ENCODE data around the gene WNT7A. TPM values are rescaled to one million over a fixed set of nuclear protein-coding genes. Genes with fewer than 3 reads are reported as not detected.

WNT7A gene
- total and polyA plus RNA-seq, 8 donors, result 0.34 to 5.5 (median 0.71) TPM

GRCh38 chr3:13891492-13892073, 11.7 kb upstream of the WNT7A start:
- Histone ChIP-seq H3K27ac (peak overlapping the region in 1 of 2 donors; percentile 53), H3K36me3 (no peaks in the 10 kb centered on the region), H3K9me3 (no peaks in the 10 kb centered on the region), H3K4me3 (no peak overlapping the region), H3K27me3 (peaks cover 0 to 22% of the 10 kb centered on the region in 2 donors), H3K4me1 (peaks cover 6 to 14% of the 10 kb centered on the region in 2 donors)
- no peak for ATAC-seq
- no peak for DNase-seq
- intact Hi-C loops (cut with DNase I), result no loop called here
- no peak for TF ChIP-seq CTCF (IDR thresholded peaks at IDR 0.05)

- Histone ChIP-seq H3K27me3 (peaks cover 0 to 17% of the 10 kb centered on the region in 2 donors), H3K4me1 (peaks cover under 1 to 8% of the 10 kb centered on the region in 2 donors), H3K27ac (peak overlapping the region in 1 of 2 donors; percentile 53), H3K9me3 (no peaks in the 10 kb centered on the region), H3K4me3 (no peak overlapping the region), H3K36me3 (no peaks in the 10 kb centered on the region)
- no peak for TF ChIP-seq CTCF (IDR thresholded peaks at IDR 0.05)
- intact Hi-C loops (cut with DNase I), result no loop called here
- ATAC-seq (no peak), DNase-seq (no peak)
Observed at GRCh38 chr3:13891017-13891392, 11.1 kb upstream of the WNT7A start.

GRCh38 chr3:13890377-13891016, 10.6 kb upstream of the WNT7A start:
- TF ChIP-seq CTCF (IDR thresholded peaks at IDR 0.05), result no peak
- no peaks in the 10 kb centered on the region for H3K36me3 ChIP-seq
- intact Hi-C loops (cut with DNase I), result no loop called here
- DNase-seq (peak in 1 of 4 donors; percentile 67), ATAC-seq (no peak)
- H3K9me3 ChIP-seq, result no peaks in the 10 kb centered on the region
- H3K27ac ChIP-seq, result peak overlapping the region in 1 of 2 donors; percentile 53
- peaks cover 0 to 12% of the 10 kb centered on the region in 2 donors for H3K27me3 ChIP-seq
- H3K4me1 ChIP-seq, result peaks cover 0 to 4% of the 10 kb centered on the region in 2 donors
- H3K4me3 ChIP-seq, result no peak overlapping the region

GRCh38 chr3:13888576-13888975, 8.7 kb upstream of the WNT7A start:
- intact Hi-C loops (cut with DNase I), result no loop called here
- Histone ChIP-seq H3K36me3 (no peaks in the 10 kb centered on the region), H3K4me3 (no peak overlapping the region), H3K27me3 (peaks cover 0 to 7% of the 10 kb centered on the region in 2 donors), H3K9me3 (no peaks in the 10 kb centered on the region), H3K27ac (no peak overlapping the region), H3K4me1 (no peaks in the 10 kb centered on the region)
- ATAC-seq (no peak), DNase-seq (no peak)
- TF ChIP-seq CTCF (IDR thresholded peaks at IDR 0.05), result no peak

- no peak for TF ChIP-seq CTCF (IDR thresholded peaks at IDR 0.05)
- Histone ChIP-seq H3K9me3 (no peaks in the 10 kb centered on the region), H3K4me3 (no peak overlapping the region), H3K36me3 (no peaks in the 10 kb centered on the region), H3K27ac (no peak overlapping the region), H3K27me3 (peaks cover 2 to 16% of the 10 kb centered on the region in 2 donors), H3K4me1 (no peaks in the 10 kb centered on the region)
- intact Hi-C loops (cut with DNase I), result no loop called here
- no peak for DNase-seq
- ATAC-seq, result no peak
Observed at GRCh38 chr3:13887495-13888300, 7.8 kb upstream of the WNT7A start.
